NCI-H2081 treated with DMSO at 0.1 percent for 48 hours (cell line): ENCODE measurements around the gene IRGM.

Experiments used
- DNase-seq: peaks from one replicate; lab custom pipeline; 2025; lab: John Stamatoyannopoulos, UW

Gene IRGM

DNA sequence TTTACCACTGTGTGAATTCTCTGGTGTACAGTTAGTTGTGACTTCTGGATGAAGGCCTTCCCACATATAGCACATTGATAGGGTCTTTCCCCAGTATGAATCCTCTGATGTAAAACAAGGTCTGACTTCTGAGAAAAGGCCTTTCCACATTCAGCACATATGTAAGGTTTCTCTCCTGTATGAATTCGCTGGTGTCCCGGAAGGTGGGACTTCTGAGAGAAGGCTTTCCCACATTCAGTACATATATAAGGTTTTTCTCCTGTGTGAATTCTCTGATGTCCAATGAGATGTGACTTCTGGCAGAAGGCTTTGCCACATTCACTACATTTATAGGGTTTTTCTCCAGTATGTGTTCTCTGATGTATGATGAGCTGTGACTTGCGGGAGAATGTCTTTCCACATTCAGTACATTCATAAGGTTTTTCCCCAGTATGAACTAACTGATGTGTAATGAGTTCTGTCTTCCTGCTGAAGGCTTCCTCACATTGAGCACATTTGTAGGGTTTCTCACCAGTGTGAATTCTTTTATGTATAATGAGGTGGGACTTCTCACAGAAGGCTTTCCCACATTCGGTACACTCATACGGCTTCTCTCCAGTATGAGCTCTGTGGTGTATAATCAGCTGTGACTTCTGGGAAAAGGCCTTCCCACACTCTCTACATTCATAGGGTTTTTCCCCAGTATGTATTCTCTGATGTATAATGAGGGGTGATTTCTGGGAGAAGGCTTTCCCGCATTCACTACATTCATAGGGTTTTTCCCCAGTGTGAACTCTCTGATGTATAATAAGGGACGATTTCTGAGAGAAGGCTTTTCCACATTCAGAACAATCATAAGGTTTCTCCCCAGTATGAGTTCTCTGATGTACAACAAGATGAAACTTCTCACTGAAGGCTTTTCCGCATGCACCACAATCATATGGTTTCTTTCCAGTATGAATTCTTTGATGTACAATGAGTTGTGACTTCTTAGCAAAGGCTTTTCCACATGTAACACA, 49.4 kb downstream of the IRGM start:
- no peak for DNase-seq
